GM18951 (cell line): ENCODE measurements around the gene CADM1.

Source experiments
- POLR2A ChIP-seq: IDR thresholded peaks from 4 replicates; pipeline ENCODE4 v1.6.1; 2011; ENCODE audit warnings: mild to moderate bottlenecking; ENCODE audit not compliant: insufficient read length, insufficient read depth; ENCODE audit errors: extremely low read depth
- in situ Hi-C: fragments of 300-500 bp; cut with MboI; formaldehyde crosslinking; loops from one replicate; pipeline ENCODE4 v1.12.0; 2022; ENCODE audit warnings: low sequenced_read_pairs, mixed read lengths, inconsistent platforms; ENCODE audit not compliant: unreplicated experiment

CADM1 gene

DNA sequence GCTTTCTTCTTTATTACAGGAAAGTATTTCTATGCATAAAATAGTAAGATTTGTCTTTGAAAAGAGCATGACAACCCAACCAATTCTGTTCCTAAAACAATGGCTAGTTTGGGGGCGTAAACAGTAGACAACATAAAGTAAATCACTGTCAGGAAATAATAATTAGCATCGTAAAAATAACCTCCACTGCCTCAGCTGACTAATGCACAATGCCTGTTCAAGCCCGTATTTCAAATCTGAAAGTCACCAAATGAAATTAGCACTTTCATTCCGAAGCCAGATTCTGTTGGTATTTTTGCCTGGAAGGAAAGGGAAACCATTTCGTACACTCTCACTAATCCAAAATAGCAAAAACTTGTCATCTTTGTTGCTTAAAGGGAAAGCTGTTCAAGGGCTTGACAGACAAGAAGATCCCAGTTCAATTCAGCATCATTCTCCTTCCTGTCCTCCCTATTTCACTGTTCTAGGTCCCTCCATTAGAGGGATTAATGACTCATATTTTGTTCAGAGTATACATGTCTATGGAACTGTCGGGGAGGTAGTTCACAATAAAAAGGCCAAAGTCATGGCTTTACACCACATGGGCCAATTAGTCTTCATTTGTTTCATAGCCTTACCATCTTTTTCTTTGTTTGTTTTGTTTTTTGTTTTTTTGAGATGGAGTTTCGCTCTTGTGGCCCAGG lies 154.7 kb downstream of the CADM1 start:
- in situ Hi-C loops = no loop called here
- no peak for TF ChIP-seq POLR2A

- no peak for TF ChIP-seq POLR2A
- in situ Hi-C loops = no loop called here
These were observed 155.8 kb downstream of the CADM1 start for GRCh38 chr11:115348416-115348815.

GRCh38 chr11:115347106-115347505 lies 157.1 kb downstream of the CADM1 start:
- in situ Hi-C loops = no loop called here

DNA sequence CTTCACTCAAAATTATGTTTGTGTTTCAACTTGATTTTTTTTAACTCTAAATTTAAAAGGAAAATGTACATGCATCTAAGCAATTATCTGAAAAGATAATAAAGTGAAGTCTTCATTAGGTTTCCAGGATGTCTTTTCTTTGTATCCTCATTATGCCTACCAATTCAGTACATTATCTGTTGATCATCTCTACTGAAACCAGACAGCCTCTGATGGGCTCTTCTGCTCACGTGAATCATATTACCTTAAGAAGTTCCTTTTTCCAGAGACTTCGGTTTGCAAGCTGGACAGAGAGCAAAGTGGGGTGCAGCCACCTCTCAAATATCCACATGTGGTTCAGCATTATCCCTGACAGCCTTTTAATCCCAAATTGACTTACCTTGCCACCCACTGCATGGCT lies 158.4 kb downstream of the CADM1 start:
- in situ Hi-C loops = no loop called here
- no peak for TF ChIP-seq POLR2A

More at GRCh38 chr11:115347106-115347505, 157.1 kb downstream of the CADM1 start:
- no peak for TF ChIP-seq POLR2A

GRCh38 chr11:115345361-115345760 lies 158.9 kb downstream of the CADM1 start:
- TF ChIP-seq POLR2A = no peak
- in situ Hi-C loops = no loop called here

DNA sequence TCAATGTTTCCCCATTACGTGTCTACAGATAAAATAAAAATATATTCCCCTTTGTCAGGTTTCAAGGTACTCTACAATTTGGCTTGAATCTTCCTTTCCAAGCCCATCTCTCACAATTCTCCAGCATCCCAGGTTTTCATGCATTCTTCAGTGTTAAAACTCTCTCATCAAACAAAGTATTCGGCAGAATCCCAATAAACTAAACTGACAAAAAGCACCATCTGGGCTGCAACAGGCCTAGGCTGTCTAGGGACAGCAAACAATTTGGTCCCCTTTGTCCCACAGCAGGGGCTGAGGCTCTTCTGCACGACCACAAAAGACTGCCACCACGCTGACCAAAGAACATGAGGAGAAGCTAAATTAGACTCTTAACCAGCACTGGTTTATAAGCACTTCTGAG lies 159.4 kb downstream of the CADM1 start:
- no peak for TF ChIP-seq POLR2A
- in situ Hi-C loops = no loop called here

- no peak for TF ChIP-seq POLR2A
- in situ Hi-C loops = no loop called here
These were observed 162.1 kb downstream of the CADM1 start for GRCh38 chr11:115342142-115342541.

GRCh38 chr11:115340874-115341273 lies 163.3 kb downstream of the CADM1 start:
- in situ Hi-C loops = no loop called here
- TF ChIP-seq POLR2A = no peak

DNA sequence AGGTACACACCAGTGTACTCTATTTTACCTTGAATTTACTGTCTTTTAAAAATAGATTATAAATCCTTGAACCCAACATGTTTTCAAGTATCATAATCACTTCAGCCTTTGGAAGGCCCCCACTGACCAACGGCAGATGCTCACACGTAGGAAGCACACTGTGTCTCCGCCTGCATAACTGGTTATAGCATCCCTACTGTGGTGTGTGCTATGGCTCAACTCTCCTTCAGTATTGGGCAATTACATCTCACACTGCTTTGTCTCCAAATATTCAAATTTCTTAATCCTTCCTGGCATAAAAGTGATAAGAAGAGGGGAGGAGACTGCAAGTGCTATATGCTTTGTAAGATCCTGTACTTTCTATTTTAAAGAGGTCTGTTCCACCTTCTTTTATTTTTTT lies 165.7 kb downstream of the CADM1 start:
- no peak for TF ChIP-seq POLR2A
- in situ Hi-C loops = loop anchor here (10.0 kb wide), 1 partner anchor 926 kb away; no protein-coding TSS in a partner anchor

DNA sequence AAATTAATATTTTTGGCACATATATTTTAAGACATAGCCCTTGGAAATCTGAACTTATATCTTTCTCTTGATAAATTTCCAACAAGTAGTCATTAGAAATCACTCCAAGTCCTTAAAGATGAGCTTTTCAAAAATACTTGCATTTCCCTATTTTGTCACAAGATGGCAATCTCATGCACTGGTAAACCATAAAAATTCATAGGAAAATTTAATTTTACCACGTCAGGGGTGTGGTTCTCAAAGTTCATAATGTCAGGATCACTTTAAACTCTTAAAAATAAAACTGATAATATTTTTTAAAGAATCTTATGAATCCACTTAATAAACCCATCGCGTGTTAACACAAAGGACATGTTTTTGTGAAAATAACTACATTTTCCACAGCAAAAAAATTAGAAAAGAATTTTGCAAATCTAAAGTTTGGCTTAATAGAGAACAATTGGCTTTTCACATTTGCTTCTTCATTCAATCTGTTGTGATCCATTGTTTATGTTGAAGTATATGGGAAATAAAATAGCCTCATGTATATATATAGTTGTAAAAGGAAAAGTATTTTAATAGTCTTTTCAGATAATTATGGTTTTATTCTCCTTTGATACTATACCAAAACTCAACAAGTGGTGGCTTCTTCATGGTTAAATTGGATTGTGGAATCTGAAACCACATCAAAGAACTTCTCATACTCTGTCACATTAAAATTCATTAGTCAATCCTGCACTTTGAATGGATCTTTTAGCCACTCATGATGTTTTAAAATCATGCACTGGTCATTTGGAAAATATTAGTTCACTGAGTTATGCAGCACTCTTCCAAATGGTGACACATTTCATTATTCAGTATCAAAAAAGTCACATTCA lies 169.1 kb downstream of the CADM1 start:
- in situ Hi-C loops = loop anchor here (10.0 kb wide), 1 partner anchor 930 kb away; no protein-coding TSS in a partner anchor
- no peak for TF ChIP-seq POLR2A

DNA sequence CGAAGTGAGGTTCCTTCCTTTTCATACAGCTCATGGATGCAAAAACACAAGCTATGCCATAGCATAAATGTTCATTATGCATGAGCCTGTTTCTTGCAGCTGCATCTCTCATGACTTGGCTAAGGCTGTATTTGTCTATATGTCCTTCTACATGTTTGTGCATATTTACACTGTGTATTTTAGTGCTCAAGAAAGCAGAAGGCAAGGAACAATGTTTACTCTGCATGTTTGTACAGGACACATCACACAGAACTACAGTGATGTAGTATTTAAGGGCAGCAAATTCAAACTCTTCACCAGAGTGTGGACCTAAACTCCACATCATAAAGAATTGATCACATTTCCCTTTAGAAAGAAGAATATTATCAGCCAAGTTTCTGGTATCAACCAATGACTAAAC lies 170.3 kb downstream of the CADM1 start:
- TF ChIP-seq POLR2A = no peak
- in situ Hi-C loops = loop anchor here (10.0 kb wide), 1 partner anchor 931 kb away; no protein-coding TSS in a partner anchor

DNA sequence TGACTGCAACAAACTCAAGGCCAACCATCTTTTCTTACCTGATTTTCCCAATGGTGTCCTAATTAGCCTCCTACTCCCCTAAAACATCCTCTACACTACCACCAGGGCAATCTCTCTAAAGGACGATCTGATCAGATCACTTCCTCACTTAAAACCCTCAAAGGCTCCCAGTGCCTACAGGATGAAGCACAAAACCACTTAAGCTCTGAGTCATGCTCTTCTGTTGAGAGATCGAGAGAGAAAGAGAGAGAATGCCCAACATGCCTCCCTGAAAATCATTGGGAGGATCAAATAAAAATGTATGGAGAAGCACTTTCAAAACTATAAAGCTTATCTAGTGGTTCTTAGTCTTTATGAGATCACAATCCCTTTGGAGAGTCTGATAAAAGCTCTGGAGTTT lies 171.1 kb downstream of the CADM1 start:
- TF ChIP-seq POLR2A = no peak
- in situ Hi-C loops = loop anchor here (10.0 kb wide), 1 partner anchor 932 kb away; no protein-coding TSS in a partner anchor

- in situ Hi-C loops = loop anchor here (10.0 kb wide), 1 partner anchor 934 kb away; no protein-coding TSS in a partner anchor
- no peak for TF ChIP-seq POLR2A
These were observed 173.3 kb downstream of the CADM1 start for GRCh38 chr11:115330684-115331482.
